WTC11 (cell line): Measurements from ENCODE around the gene TPK1. TPM values are rescaled to one million over a fixed set of nuclear protein-coding genes. Genes with fewer than 3 reads are reported as not detected.

ENCODE experiments used
- ATAC-seq: fragments of 200-7000 bp; cut with Tn5 transposase; 2 replicates; pipeline ENCODE4 v1.10.0; 2021; ENCODE audit warnings: mild to moderate bottlenecking, moderate library complexity
- CTCF ChIA-PET: fragments of 300-600 bp; sonication (Branson Sonifier 250); formaldehyde crosslinking; loops from one replicate; lab custom pipeline; 2021; ENCODE audit warnings: antibody characterized with exemption; lab: Charles Lee
- POLR2A ChIA-PET: fragments of 350-600 bp; sonication (Branson Sonifier 250); formaldehyde crosslinking; loops from one replicate; lab custom pipeline; 2021; ENCODE audit warnings: antibody characterized with exemption; lab: Charles Lee
- DNase-seq: peaks from one replicate; pipeline ENCODE4 v3.0.0; 2021; ENCODE audit warnings: low spot score
- H3K27ac Mint-ChIP-seq: 2 replicates; pipeline ENCODE4 v1.8.0; 2021; ENCODE audit warnings: mixed read lengths
- H3K27me3 Mint-ChIP-seq: 2 replicates; pipeline ENCODE4 v1.8.0; 2021; ENCODE audit warnings: low read depth, mild to moderate bottlenecking, moderate library complexity, mixed read lengths
- H3K36me3 Mint-ChIP-seq: 2 replicates; pipeline ENCODE4 v1.8.0; 2021; ENCODE audit warnings: mixed read lengths
- H3K4me1 Mint-ChIP-seq: 2 replicates; pipeline ENCODE4 v1.8.0; 2022; ENCODE audit warnings: mixed read lengths
- H3K4me3 Mint-ChIP-seq: 2 replicates; pipeline ENCODE4 v1.8.0; 2021; ENCODE audit warnings: mild to moderate bottlenecking, moderate library complexity, mixed read lengths
- H3K9me3 Mint-ChIP-seq: 2 replicates; pipeline ENCODE4 v1.8.0; 2021; ENCODE audit warnings: mixed read lengths
- ATF1 ChIP-seq: sonication (generic); formaldehyde crosslinking; IDR thresholded peaks from 2 replicates; pipeline ENCODE4 v1.8.1; 2023; ENCODE audit warnings: mild to moderate bottlenecking, moderate library complexity, missing genetic modification reagents
- ATF6 ChIP-seq: sonication (generic); formaldehyde crosslinking; IDR thresholded peaks from 2 replicates; pipeline ENCODE4 v1.8.1; 2023; ENCODE audit warnings: mild to moderate bottlenecking, missing genetic modification reagents
- E2F4 ChIP-seq: sonication (generic); formaldehyde crosslinking; IDR thresholded peaks from 2 replicates; pipeline ENCODE4 v1.8.1; 2022; ENCODE audit warnings: low read depth, mild to moderate bottlenecking, moderate library complexity, missing genetic modification reagents, borderline replicate concordance
- ERG ChIP-seq: fragments of 250-450 bp; sonication (Bioruptor Pico); IDR thresholded peaks from 2 replicates; pipeline ENCODE4 v1.8.0; 2021; ENCODE audit warnings: mild to moderate bottlenecking
- FOXJ3 ChIP-seq: sonication (generic); formaldehyde crosslinking; IDR thresholded peaks from 2 replicates; pipeline ENCODE4 v1.9.0; 2021; ENCODE audit warnings: missing genetic modification reagents, mild to moderate bottlenecking, borderline replicate concordance
- IRF2 ChIP-seq: sonication (generic); formaldehyde crosslinking; IDR thresholded peaks from 2 replicates; pipeline ENCODE4 v1.8.0; 2022; ENCODE audit warnings: low read depth, missing genetic modification reagents, borderline replicate concordance
- NFE2L1 ChIP-seq: sonication (generic); formaldehyde crosslinking; IDR thresholded peaks from 2 replicates; pipeline ENCODE4 v1.8.1; 2023; ENCODE audit warnings: missing genetic modification reagents
- SMAD4 ChIP-seq: sonication (generic); formaldehyde crosslinking; IDR thresholded peaks from 2 replicates; pipeline ENCODE4 v1.8.0; 2022; ENCODE audit warnings: mild to moderate bottlenecking, missing genetic modification reagents
- SOX15 ChIP-seq: fragments of 250-450 bp; sonication (Bioruptor Pico); IDR thresholded peaks from 2 replicates; pipeline ENCODE4 v1.9.0; 2021; ENCODE audit warnings: mild to moderate bottlenecking
- USF2 ChIP-seq: sonication (generic); formaldehyde crosslinking; IDR thresholded peaks from 2 replicates; pipeline ENCODE4 v1.8.1; 2023; ENCODE audit warnings: mild to moderate bottlenecking, missing genetic modification reagents, moderate library complexity
- ZMAT4 ChIP-seq: fragments of 250-450 bp; sonication (Bioruptor Pico); IDR thresholded peaks from 2 replicates; pipeline ENCODE4 v1.9.0; 2021; ENCODE audit warnings: mild to moderate bottlenecking
- ZNF281 ChIP-seq: sonication (generic); formaldehyde crosslinking; IDR thresholded peaks from 2 replicates; pipeline ENCODE4 v1.8.0; 2023; ENCODE audit warnings: mild to moderate bottlenecking, missing genetic modification reagents
- ZNF317 ChIP-seq: sonication (generic); formaldehyde crosslinking; IDR thresholded peaks from 2 replicates; pipeline ENCODE4 v1.8.1; 2023; ENCODE audit warnings: low read depth, mild to moderate bottlenecking, moderate library complexity, missing genetic modification reagents, borderline replicate concordance
- total RNA-seq: library from RNA; stranded (reverse); gene quantifications from 3 replicates; pipeline ENCODE4 v1.2.3, GENCODE V29; 2021

The TPK1 gene
- total RNA-seq, 1 experiment from 2014 or later, result 2.7 TPM

GRCh38 chr7:144523621-144524020 lies 312.2 kb downstream of the TPK1 start:
- ATAC-seq (no peak), DNase-seq (no peak)
- H3K4me3 Mint-ChIP-seq, result no peak overlapping the region
- no peaks in the 10 kb centered on the region for H3K36me3 Mint-ChIP-seq
- no peaks in the 10 kb centered on the region for H3K27me3 Mint-ChIP-seq
- peaks cover 10% of the 10 kb centered on the region for H3K4me1 Mint-ChIP-seq
- ChIA-PET POLR2A (no interaction called here), CTCF (no interaction called here)
- TF ChIP-seq ATF1 (CRISPR knock-in tag) (no peak), NFE2L1 (no peak), ZNF281 (no peak), ZMAT4 (CRISPR knock-in tag) (no peak), ZNF317 (CRISPR knock-in tag) (no peak), SOX15 (no peak), E2F4 (no peak)
- no peaks in the 10 kb centered on the region for H3K9me3 Mint-ChIP-seq
- H3K27ac Mint-ChIP-seq, result no peak overlapping the region

GRCh38 chr7:144519925-144520324 lies 315.9 kb downstream of the TPK1 start:
- no peak for TF ChIP-seq SMAD4 (CRISPR knock-in tag)
- TF ChIP-seq, all 79 proteins: peak for 0
- POLR2A ChIA-PET, result no interaction called here
- no peaks in the 10 kb centered on the region for H3K36me3 Mint-ChIP-seq
- no peak overlapping the region for H3K27ac Mint-ChIP-seq
- no peak overlapping the region for H3K4me3 Mint-ChIP-seq
- no peaks in the 10 kb centered on the region for H3K9me3 Mint-ChIP-seq
- ATAC-seq, result no peak
- DNase-seq, result no peak
- CTCF ChIA-PET, result no interaction called here
- H3K27me3 Mint-ChIP-seq, result no peaks in the 10 kb centered on the region
- H3K4me1 Mint-ChIP-seq, result peaks cover 19% of the 10 kb centered on the region

- no peak overlapping the region for H3K27ac Mint-ChIP-seq
- no peak overlapping the region for H3K4me3 Mint-ChIP-seq
- peaks cover 19% of the 10 kb centered on the region for H3K4me1 Mint-ChIP-seq
- no peak for TF ChIP-seq USF2 (CRISPR knock-in tag)
- no peak for TF ChIP-seq ATF6 (CRISPR knock-in tag)
- TF ChIP-seq ERG, result no peak
- no peak for TF ChIP-seq FOXJ3 (CRISPR knock-in tag)
- TF ChIP-seq IRF2 (CRISPR knock-in tag), result no peak
- ChIA-PET POLR2A (no interaction called here), CTCF (no interaction called here)
- H3K9me3 Mint-ChIP-seq, result no peaks in the 10 kb centered on the region
- ATAC-seq, result no peak
- H3K27me3 Mint-ChIP-seq, result no peaks in the 10 kb centered on the region
- DNase-seq, result no peak
- no peaks in the 10 kb centered on the region for H3K36me3 Mint-ChIP-seq
Observed at GRCh38 chr7:144518360-144518759, 317.5 kb downstream of the TPK1 start.
